ENCODE data around the gene GNB5. TPM values are rescaled to one million over a fixed set of nuclear protein-coding genes. Genes with fewer than 3 reads are reported as not detected.
"Not testable (repeated sequence)": the region's sequence is repeated elsewhere in the genome, so short reads cannot be mapped to it uniquely, and the experiment has no call there.

The GNB5 gene
- total RNA-seq, 2 donors from 2014 or later = 6.0 to 7.9 TPM

- intact Hi-C loops (cut with DNase I) = no loop called here
- Histone ChIP-seq H3K36me3 (no peaks in the 10 kb centered on the region), H3K9me3 (no peaks in the 10 kb centered on the region), H3K9ac (ENCODE audit: low read depth in 2 of 2, low read length in 2 of 2) (no peak overlapping the region), H3K27me3 (no peaks in the 10 kb centered on the region), H3K4me1 (no peaks in the 10 kb centered on the region), H3K4me3 (no peak overlapping the region), H3K27ac (no peak overlapping the region)
- no peak for DNase-seq
- TF ChIP-seq CTCF (IDR thresholded peaks at IDR 0.05) = no peak
Measured at GRCh38 chr15:52101542-52102323, 89.5 kb downstream of the GNB5 start.

GRCh38 chr15:52100807-52101442, 90.3 kb downstream of the GNB5 start:
- H3K9me3 ChIP-seq = no peaks in the 10 kb centered on the region
- H3K36me3 ChIP-seq = no peaks in the 10 kb centered on the region
- no peak overlapping the region for H3K9ac ChIP-seq (ENCODE audit: low read depth in 2 of 2, low read length in 2 of 2)
- intact Hi-C loops (cut with DNase I) = no loop called here
- no peak overlapping the region for H3K27ac ChIP-seq
- no peak for TF ChIP-seq CTCF (IDR thresholded peaks at IDR 0.05)
- H3K4me3 ChIP-seq = no peak overlapping the region
- peak; percentile 78 for DNase-seq
- no peaks in the 10 kb centered on the region for H3K27me3 ChIP-seq
- no peaks in the 10 kb centered on the region for H3K4me1 ChIP-seq

GRCh38 chr15:52099651-52100272, 91.4 kb downstream of the GNB5 start:
- no peaks in the 10 kb centered on the region for H3K9me3 ChIP-seq
- DNase-seq = no peak
- H3K36me3 ChIP-seq = no peaks in the 10 kb centered on the region
- intact Hi-C loops (cut with DNase I) = no loop called here
- no peaks in the 10 kb centered on the region for H3K27me3 ChIP-seq
- H3K9ac ChIP-seq (ENCODE audit: low read depth in 2 of 2, low read length in 2 of 2) = no peak overlapping the region
- H3K27ac ChIP-seq = no peak overlapping the region
- TF ChIP-seq CTCF (IDR thresholded peaks at IDR 0.05) = no peak
- no peak overlapping the region for H3K4me3 ChIP-seq
- H3K4me1 ChIP-seq = no peaks in the 10 kb centered on the region

- Histone ChIP-seq H3K4me3 (no peak overlapping the region), H3K27ac (no peak overlapping the region), H3K36me3 (no peaks in the 10 kb centered on the region), H3K9ac (ENCODE audit: low read depth in 2 of 2, low read length in 2 of 2) (no peak overlapping the region), H3K27me3 (no peaks in the 10 kb centered on the region), H3K9me3 (no peaks in the 10 kb centered on the region), H3K4me1 (peaks cover 6% of the 10 kb centered on the region)
- no peak for DNase-seq
- no peak for TF ChIP-seq CTCF (IDR thresholded peaks at IDR 0.05)
- intact Hi-C loops (cut with DNase I) = no loop called here
Measured at GRCh38 chr15:52098323-52098722, 92.9 kb downstream of the GNB5 start.

GRCh38 chr15:52097180-52097579, 94.0 kb downstream of the GNB5 start:
- no peak for TF ChIP-seq CTCF (IDR thresholded peaks at IDR 0.05)
- Histone ChIP-seq H3K9ac (ENCODE audit: low read depth in 2 of 2, low read length in 2 of 2) (no peak overlapping the region), H3K9me3 (no peaks in the 10 kb centered on the region), H3K36me3 (no peaks in the 10 kb centered on the region), H3K4me3 (no peak overlapping the region), H3K27me3 (no peaks in the 10 kb centered on the region), H3K4me1 (peaks cover 11% of the 10 kb centered on the region), H3K27ac (no peak overlapping the region)
- DNase-seq = no peak
- intact Hi-C loops (cut with DNase I) = no loop called here

- peaks cover 11% of the 10 kb centered on the region for H3K4me1 ChIP-seq
- H3K27me3 ChIP-seq; H3K9me3 ChIP-seq; H3K4me3 ChIP-seq; intact Hi-C loops (cut with DNase I); H3K27ac ChIP-seq; H3K36me3 ChIP-seq; H3K9ac ChIP-seq (ENCODE audit: low read depth in 2 of 2, low read length in 2 of 2): not testable (repeated sequence)
- peak; percentile 40 for DNase-seq
Measured at GRCh38 chr15:52096536-52096935, 94.7 kb downstream of the GNB5 start.

Data from colonic mucosa (tissue), 4 donors.